Measurements from ENCODE around the gene ANAPC10. TPM values are rescaled to one million over a fixed set of nuclear protein-coding genes. Genes with fewer than 3 reads are reported as not detected.

Gene ANAPC10
- total RNA-seq, 4 donors from 2014 or later = 22.3 to 66.6 (median 31.1) TPM

DNA sequence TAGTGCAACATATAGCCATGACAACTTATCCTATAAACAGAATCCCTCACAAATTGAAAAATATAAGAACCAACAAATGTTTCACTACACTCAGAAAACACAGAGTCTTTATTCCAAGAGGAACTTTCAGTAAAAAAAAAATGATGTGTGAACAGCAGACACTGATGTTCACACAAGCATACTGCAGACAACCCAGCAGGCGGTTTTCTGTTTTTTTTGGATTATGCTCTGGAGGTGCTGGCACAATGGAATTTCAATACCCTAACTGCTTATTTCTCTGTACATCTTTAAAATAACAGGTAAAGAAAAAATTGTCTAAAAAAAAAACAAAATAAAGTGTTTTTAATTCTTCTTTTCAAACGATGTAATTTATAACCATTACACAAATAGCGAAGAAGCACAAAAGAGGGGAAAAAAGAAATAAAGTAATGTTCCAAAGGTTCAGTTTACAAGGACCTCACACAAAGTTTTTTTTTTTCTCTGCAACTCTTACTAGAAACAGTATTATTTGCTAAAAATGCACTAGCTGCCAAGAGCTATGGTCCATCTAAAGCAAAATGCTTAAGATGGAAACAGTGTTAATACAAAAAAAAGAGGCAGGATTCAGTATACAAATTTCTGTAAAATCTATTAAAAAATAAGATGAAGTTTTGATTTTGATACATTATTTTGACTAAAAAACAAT lies 55.3 kb downstream of the ANAPC10 start:
- Histone ChIP-seq H3K4me3 (no peak overlapping the region), H3K27me3 (no peaks in the 10 kb centered on the region), H3K36me3 (peaks cover 0 to 4% of the 10 kb centered on the region in 2 donors), H3K27ac (no peak overlapping the region), H3K4me1 (no peaks in the 10 kb centered on the region), H3K9me3 (no peaks in the 10 kb centered on the region)
- TF ChIP-seq, protein P1, sequence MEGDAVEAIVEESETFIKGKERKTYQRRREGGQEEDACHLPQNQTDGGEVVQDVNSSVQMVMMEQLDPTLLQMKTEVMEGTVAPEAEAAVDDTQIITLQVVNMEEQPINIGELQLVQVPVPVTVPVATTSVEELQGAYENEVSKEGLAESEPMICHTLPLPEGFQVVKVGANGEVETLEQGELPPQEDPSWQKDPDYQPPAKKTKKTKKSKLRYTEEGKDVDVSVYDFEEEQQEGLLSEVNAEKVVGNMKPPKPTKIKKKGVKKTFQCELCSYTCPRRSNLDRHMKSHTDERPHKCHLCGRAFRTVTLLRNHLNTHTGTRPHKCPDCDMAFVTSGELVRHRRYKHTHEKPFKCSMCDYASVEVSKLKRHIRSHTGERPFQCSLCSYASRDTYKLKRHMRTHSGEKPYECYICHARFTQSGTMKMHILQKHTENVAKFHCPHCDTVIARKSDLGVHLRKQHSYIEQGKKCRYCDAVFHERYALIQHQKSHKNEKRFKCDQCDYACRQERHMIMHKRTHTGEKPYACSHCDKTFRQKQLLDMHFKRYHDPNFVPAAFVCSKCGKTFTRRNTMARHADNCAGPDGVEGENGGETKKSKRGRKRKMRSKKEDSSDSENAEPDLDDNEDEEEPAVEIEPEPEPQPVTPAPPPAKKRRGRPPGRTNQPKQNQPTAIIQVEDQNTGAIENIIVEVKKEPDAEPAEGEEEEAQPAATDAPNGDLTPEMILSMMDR (IDR thresholded peaks at IDR 0.05) = no peak
- TF ChIP-seq POLR2AphosphoS5 (IDR thresholded peaks at IDR 0.05) = no peak
- no peak for TF ChIP-seq POLR2A (IDR thresholded peaks at IDR 0.05)
- TF ChIP-seq EP300 (IDR thresholded peaks at IDR 0.05) = no peak
- ATAC-seq = no peak
- WGBS, 2 donors (ENCODE audit: low coverage in 1 of 2) = 78 to 83% methylated on average over 3 of the region's 3 CpGs

GRCh38 chr4:145041378-145041777 lies 56.6 kb downstream of the ANAPC10 start:
- WGBS, 2 donors (ENCODE audit: low coverage in 1 of 2) = 73 to 83% methylated on average over 1 to 3 of the region's 3 CpGs
- ATAC-seq = no peak
- no peak for TF ChIP-seq POLR2A (IDR thresholded peaks at IDR 0.05)
- TF ChIP-seq POLR2AphosphoS5 (IDR thresholded peaks at IDR 0.05) = no peak
- TF ChIP-seq EP300 (IDR thresholded peaks at IDR 0.05) = no peak
- TF ChIP-seq, protein P1 (IDR thresholded peaks at IDR 0.05) = no peak
- H3K27ac ChIP-seq = no peak overlapping the region
- no peak overlapping the region for H3K4me3 ChIP-seq
- H3K9me3 ChIP-seq = no peaks in the 10 kb centered on the region
- H3K27me3 ChIP-seq = no peaks in the 10 kb centered on the region
- no peaks in the 10 kb centered on the region for H3K4me1 ChIP-seq
- peaks cover 0 to 4% of the 10 kb centered on the region in 2 donors for H3K36me3 ChIP-seq

GRCh38 chr4:145035494-145036136 lies 62.4 kb downstream of the ANAPC10 start:
- TF ChIP-seq EP300 (IDR thresholded peaks at IDR 0.05) (no peak), POLR2A (IDR thresholded peaks at IDR 0.05) (no peak), POLR2AphosphoS5 (IDR thresholded peaks at IDR 0.05) (no peak)
- TF ChIP-seq, protein P1 (IDR thresholded peaks at IDR 0.05) = no peak
- WGBS, 2 donors (ENCODE audit: low coverage in 1 of 2) = 79 to 83% methylated on average over 2 of the region's 2 CpGs
- H3K27me3 ChIP-seq = no peaks in the 10 kb centered on the region
- no peaks in the 10 kb centered on the region for H3K9me3 ChIP-seq
- no peak overlapping the region for H3K27ac ChIP-seq
- no peak overlapping the region for H3K4me3 ChIP-seq
- H3K4me1 ChIP-seq = no peaks in the 10 kb centered on the region
- no peak for ATAC-seq
- peaks cover 0 to 50% of the 10 kb centered on the region in 2 donors for H3K36me3 ChIP-seq

GRCh38 chr4:145034727-145035211 lies 63.2 kb downstream of the ANAPC10 start:
- H3K27me3 ChIP-seq = no peaks in the 10 kb centered on the region
- H3K4me3 ChIP-seq = no peak overlapping the region
- ATAC-seq = no peak
- peaks cover 0 to 54% of the 10 kb centered on the region in 2 donors for H3K36me3 ChIP-seq
- TF ChIP-seq EP300 (IDR thresholded peaks at IDR 0.05) = no peak
- no peak for TF ChIP-seq POLR2A (IDR thresholded peaks at IDR 0.05)
- TF ChIP-seq, protein P1 (IDR thresholded peaks at IDR 0.05) = no peak
- no peak for TF ChIP-seq POLR2AphosphoS5 (IDR thresholded peaks at IDR 0.05)
- WGBS, 2 donors (ENCODE audit: low coverage in 1 of 2) = 68 to 96% methylated on average over 3 to 4 of the region's 6 CpGs
- H3K27ac ChIP-seq = no peak overlapping the region
- H3K4me1 ChIP-seq = no peaks in the 10 kb centered on the region
- no peaks in the 10 kb centered on the region for H3K9me3 ChIP-seq

Data from gastroesophageal sphincter (tissue), 4 donors.